ENCODE results near the gene ANTKMT. TPM values are rescaled to one million over a fixed set of nuclear protein-coding genes. Genes with fewer than 3 reads are reported as not detected.

Gene ANTKMT
- total RNA-seq, 1 experiment from 2014 or later: 55.0 TPM

DNA sequence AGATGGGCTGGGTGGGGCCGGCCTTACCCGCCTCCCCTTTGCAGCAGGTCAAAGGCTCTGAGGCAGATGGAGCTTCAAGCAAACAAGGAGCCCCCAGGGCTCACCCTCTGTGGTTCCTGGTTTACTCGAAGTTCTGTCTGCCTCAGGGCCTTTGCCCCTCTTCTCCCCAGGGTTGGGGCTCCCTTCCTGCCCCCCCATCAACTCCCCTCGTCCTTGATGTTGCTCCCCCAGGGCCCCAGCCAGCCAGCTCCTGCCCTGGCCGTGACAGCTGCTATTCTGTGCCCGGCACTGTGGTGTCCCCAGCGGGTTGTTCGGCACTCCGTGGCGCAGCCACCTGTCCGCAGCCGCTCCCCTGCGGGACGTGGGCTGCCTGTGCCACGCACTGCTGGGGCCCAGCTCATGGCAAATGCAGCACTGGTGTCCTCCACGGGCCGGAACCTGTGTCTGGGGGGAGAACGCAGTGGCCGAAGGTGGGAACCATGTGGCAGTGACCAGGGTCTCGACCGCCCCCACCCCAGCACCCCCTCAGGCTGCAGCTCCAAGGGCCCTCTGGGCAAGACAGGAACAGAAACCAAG is 10.4 kb upstream of the ANTKMT start:
- Histone ChIP-seq H3K4me1 (replicated peaks; ENCODE audit: insufficient read depth) (peaks cover 25% of the 10 kb centered on the region), H3F3A (ENCODE audit: insufficient read depth, low read depth) (peaks cover 30% of the 10 kb centered on the region), H3K4me2 (no peak overlapping the region)

GRCh38 chr16:711084-711483 is 9.9 kb upstream of the ANTKMT start:
- Histone ChIP-seq H3K9me3 (ENCODE audit: insufficient read depth, low read depth) (no peaks in the 10 kb centered on the region), H2AFZ (no peak overlapping the region), H3K36me3 (ENCODE audit: low read depth) (no peaks in the 10 kb centered on the region), H3K27ac (no peak overlapping the region), H3K4me2 (no peak overlapping the region), H3K79me2 (ENCODE audit: low read depth) (no peaks in the 10 kb centered on the region), H3F3A (ENCODE audit: insufficient read depth, low read depth) (peaks cover 32% of the 10 kb centered on the region), H3K4me3 (no peak overlapping the region), H3K9me2 (ENCODE audit: insufficient read depth) (no peaks in the 10 kb centered on the region), H4K20me1 (ENCODE audit: insufficient read depth) (no peaks in the 10 kb centered on the region), H3K4me1 (replicated peaks; ENCODE audit: insufficient read depth) (peaks cover 29% of the 10 kb centered on the region), H3K27me3 (ENCODE audit: insufficient read depth, low read depth) (peaks cover 46% of the 10 kb centered on the region)
- intact Hi-C loops (cut with micrococcal nuclease; ENCODE audit: unreplicated experiment): loop anchor here (5.0 kb wide), 1 partner anchor 261 kb away; the partner anchor contains the start of gene LMF1
- no peak for TF ChIP-seq EZH2 (IDR thresholded peaks at IDR 0.05; ENCODE audit: low read depth)
- no peak for TF ChIP-seq CTCF (conservative IDR thresholded peaks at IDR 0.05)
- ChIA-PET POLR2A (ENCODE audit: unreplicated experiment) (no interaction called here), CTCF (no interaction called here)
- DNase-seq: no peak
- BruUV-seq (replicated peaks): no TSS peak

More for the DNA sequence above, 10.4 kb upstream of the ANTKMT start:
- H3K9me3 ChIP-seq (ENCODE audit: insufficient read depth, low read depth): no peaks in the 10 kb centered on the region
- no peak for TF ChIP-seq CTCF (conservative IDR thresholded peaks at IDR 0.05)
- no peak for TF ChIP-seq EZH2 (IDR thresholded peaks at IDR 0.05; ENCODE audit: low read depth)
- H2AFZ ChIP-seq: no peak overlapping the region
- H3K36me3 ChIP-seq (ENCODE audit: low read depth): no peaks in the 10 kb centered on the region
- H4K20me1 ChIP-seq (ENCODE audit: insufficient read depth): no peaks in the 10 kb centered on the region
- intact Hi-C loops (cut with micrococcal nuclease; ENCODE audit: unreplicated experiment): loop anchor here (5.0 kb wide), 1 partner anchor 262 kb away; the partner anchor contains the start of gene LMF1
- no peak overlapping the region for H3K27ac ChIP-seq
- no peaks in the 10 kb centered on the region for H3K79me2 ChIP-seq (ENCODE audit: low read depth)
- H3K9me2 ChIP-seq (ENCODE audit: insufficient read depth): no peaks in the 10 kb centered on the region
- H3K4me3 ChIP-seq: no peak overlapping the region
- ChIA-PET CTCF (no interaction called here), POLR2A (ENCODE audit: unreplicated experiment) (no interaction called here)
- BruUV-seq (replicated peaks): no TSS peak
- no peak for DNase-seq
- H3K27me3 ChIP-seq (ENCODE audit: insufficient read depth, low read depth): peaks cover 46% of the 10 kb centered on the region

DNA sequence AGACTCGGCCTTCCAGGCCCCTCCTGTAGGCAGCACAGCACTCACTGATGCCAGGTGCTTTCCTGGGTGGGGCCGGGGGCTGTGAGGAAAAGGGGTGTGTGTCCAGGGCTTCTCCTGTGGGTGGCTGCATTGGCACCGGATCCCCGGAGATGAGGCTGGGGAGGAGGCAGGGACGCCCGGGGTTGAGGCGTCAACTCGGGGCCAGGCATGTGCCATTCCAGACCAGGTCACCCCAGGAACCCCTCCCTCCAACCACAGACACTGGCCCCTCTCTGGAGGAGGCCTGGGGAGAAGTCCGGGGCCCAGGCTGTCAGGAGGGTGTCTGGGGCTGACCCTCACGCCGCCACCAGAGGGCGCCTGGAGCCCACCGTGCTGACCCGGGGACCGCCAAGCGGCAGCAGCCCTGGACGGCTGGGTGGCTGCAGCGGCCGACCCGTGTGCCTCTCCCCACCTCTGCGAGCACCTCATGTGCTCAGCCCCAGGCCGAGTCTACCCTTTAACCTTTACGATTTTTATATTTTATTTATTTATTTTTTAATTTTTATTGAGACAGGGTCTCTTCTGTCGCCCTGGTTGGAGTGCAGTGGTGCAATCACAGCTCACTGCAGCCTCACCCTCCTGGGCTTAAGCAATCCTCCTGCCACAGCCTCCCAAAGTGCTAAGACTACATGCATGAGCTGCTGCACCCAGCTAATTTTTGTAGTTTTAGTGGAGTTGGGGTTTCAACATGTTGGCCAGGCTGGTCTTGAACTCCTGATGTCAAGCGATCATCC is 9.2 kb upstream of the ANTKMT start:
- H3F3A ChIP-seq (ENCODE audit: insufficient read depth, low read depth): peaks cover 35% of the 10 kb centered on the region
- CTCF ChIA-PET: interaction anchor here (0.5 to 1.5 kb wide), 10 partner anchors 10 to 391 kb away, joined by 3 to 17 read pairs (median 4); partner anchors contain the start of genes CHTF18, MSLN and RPUSD1
- peak in 1 of 2 experiments; percentile 87 for DNase-seq
- intact Hi-C loops (cut with micrococcal nuclease; ENCODE audit: unreplicated experiment): loop anchor here (1.0 to 5.0 kb wide), 4 partner anchors 74 to 391 kb away; partner anchors contain the start of gene LMF1
- no peak overlapping the region for H2AFZ ChIP-seq
- H3K27me3 ChIP-seq (ENCODE audit: insufficient read depth, low read depth): peaks cover 40% of the 10 kb centered on the region
- no peaks in the 10 kb centered on the region for H3K9me3 ChIP-seq (ENCODE audit: insufficient read depth, low read depth)
- POLR2A ChIA-PET (ENCODE audit: unreplicated experiment): interaction anchor here (0.6 to 1.0 kb wide), 4 partner anchors 17 to 84 kb away, joined by 3 to 6 read pairs (median 5); partner anchors contain the start of genes CHTF18, RPUSD1 and WDR24
- peak overlapping the region; percentile 38; the same call in 1 of the 2 replicates for H3K4me2 ChIP-seq
- H3K27ac ChIP-seq: peak overlapping the region; percentile 71; the same call in 1 of the 2 replicates
- peaks cover 35% of the 10 kb centered on the region for H3K4me1 ChIP-seq (replicated peaks; ENCODE audit: insufficient read depth)
- TF ChIP-seq CTCF (conservative IDR thresholded peaks at IDR 0.05) (peak; percentile 90), EZH2 (IDR thresholded peaks at IDR 0.05; ENCODE audit: low read depth) (no peak)
- H3K4me3 ChIP-seq: no peak overlapping the region
- no TSS peak for BruUV-seq (replicated peaks)
- no peaks in the 10 kb centered on the region for H3K36me3 ChIP-seq (ENCODE audit: low read depth)
- peaks cover 4% of the 10 kb centered on the region; the same call in 1 of the 2 replicates for H3K79me2 ChIP-seq (ENCODE audit: low read depth)
- H4K20me1 ChIP-seq (ENCODE audit: insufficient read depth): peaks cover 6% of the 10 kb centered on the region; the same call in 1 of the 2 replicates
- no peaks in the 10 kb centered on the region for H3K9me2 ChIP-seq (ENCODE audit: insufficient read depth)

All from PC-9 (cell line).